ENCODE data around the gene FGF14.

- TF ChIP-seq EZH2 (IDR thresholded peaks at IDR 0.05; ENCODE audit: insufficient read depth, low read length) (no peak), CTCF (IDR thresholded peaks at IDR 0.05; ENCODE audit: insufficient read depth, low read depth, low read length) (no peak)
Measured at GRCh38 chr13:102275969-102276368, 125.9 kb downstream of the FGF14 start.

All from astrocyte (in vitro differentiated cells and primary cell).